Sigmoid colon (tissue), 7 donors: ENCODE data around the gene IL22RA2. TPM values are rescaled to one million over a fixed set of nuclear protein-coding genes. Genes with fewer than 3 reads are reported as not detected.

ENCODE experiments used
- DNase-seq: peaks from one replicate; pipeline ENCODE4 v3.0.0-alpha.2; 2019
- H3K27ac ChIP-seq, 4 donors: fragments of 200-600 bp; sonication (generic); one replicate each; pipeline ENCODE4 v1.5.1; 2016 to 2019; ENCODE audit warnings: mild to moderate bottlenecking in 1 of 4
- H3K27me3 ChIP-seq, 3 donors: fragments of 200-600 bp; sonication (generic); one replicate each; pipeline ENCODE4 v1.5.1; 2019; ENCODE audit warnings: mild to moderate bottlenecking in 1 of 3
- H3K36me3 ChIP-seq, 4 donors: fragments of 200-600 bp; sonication (generic); one replicate each; pipeline ENCODE4 v1.5.1; 2016 to 2019
- H3K4me1 ChIP-seq, 4 donors: fragments of 200-600 bp; sonication (generic); one replicate each; pipeline ENCODE4 v1.5.1; 2017 to 2019
- H3K4me3 ChIP-seq, 4 donors: fragments of 200-600 bp; sonication (generic); one replicate each; pipeline ENCODE4 v1.5.1; 2017 to 2019; ENCODE audit warnings: mild to moderate bottlenecking in 2 of 4, moderate library complexity in 1 of 4
- H3K9me3 ChIP-seq, 4 donors: fragments of 200-600 bp in 3 of 4; sonication (generic) in 3 of 4; one replicate each; pipeline versions ENCODE4 v1.5.1 to v1.6.1; 2013 to 2019
- EP300 ChIP-seq, 4 donors: sonication (generic); formaldehyde crosslinking; IDR thresholded peaks; one replicate each; pipeline ENCODE4 v1.6.1; 2017; ENCODE audit warnings: antibody characterized with exemption in 4 of 4
- POLR2A ChIP-seq, 2 donors: fragments of 450-650 bp; IDR thresholded peaks; one replicate each; pipeline ENCODE4 v1.6.1; 2016; ENCODE audit warnings: antibody characterized with exemption in 2 of 2, mild to moderate bottlenecking in 2 of 2, moderate library complexity in 2 of 2
- POLR2AphosphoS5 ChIP-seq, 4 donors: sonication (generic); formaldehyde crosslinking; IDR thresholded peaks; one replicate each; pipeline ENCODE4 v1.6.1; 2017; ENCODE audit warnings: antibody characterized with exemption in 4 of 4
- WGBS, 2 donors: extraction: QIAGEN DNeasy Blood & Tissue Kit; methylation state at CpG; one replicate each; pipeline ENCODE4 v1.1.7; 2013; 5-methylcytosine and 5-hydroxymethylcytosine counted together
- intact Hi-C: fragments of 100-400 bp; cut with DNase I; formaldehyde crosslinking; loops from one replicate; pipeline ENCODE4 v1.15.1; 2023
- polyA plus RNA-seq, 3 donors: library from polyadenylated mRNA; stranded (reverse); fragments of 200-250 nt; gene quantifications; one replicate each; pipeline ENCODE4 v1.2.3, GENCODE V29; 2013
- total RNA-seq, 4 donors: library from RNA; depleted of rRNA; stranded (reverse); fragments of >200 nt; gene quantifications; one replicate each; pipeline ENCODE4 v1.1.0, GENCODE V29; 2016
- TF ChIP-seq, protein P1 (sequence below), 4 experiments: fragments of 450-650 bp in 3 of 4; fragments of 200-600 bp in 1 of 4; IDR thresholded peaks; one replicate each; pipeline ENCODE4 v1.5.1; 2016 to 2019; ENCODE audit warnings: antibody characterized with exemption in 4 of 4, mild to moderate bottlenecking in 3 of 4, moderate library complexity in 2 of 4
- donor health status: healthy with polysubstance abuse.
- donor health status: Bipolar disorder and iron deficiency.
- donor health status: healthy.

The IL22RA2 gene, protein sequence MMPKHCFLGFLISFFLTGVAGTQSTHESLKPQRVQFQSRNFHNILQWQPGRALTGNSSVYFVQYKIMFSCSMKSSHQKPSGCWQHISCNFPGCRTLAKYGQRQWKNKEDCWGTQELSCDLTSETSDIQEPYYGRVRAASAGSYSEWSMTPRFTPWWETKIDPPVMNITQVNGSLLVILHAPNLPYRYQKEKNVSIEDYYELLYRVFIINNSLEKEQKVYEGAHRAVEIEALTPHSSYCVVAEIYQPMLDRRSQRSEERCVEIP
- total RNA-seq (not detected), polyA plus RNA-seq (under 1 TPM in 1 of 3 donors, not detected in 2; 0.35 TPM)

DNA sequence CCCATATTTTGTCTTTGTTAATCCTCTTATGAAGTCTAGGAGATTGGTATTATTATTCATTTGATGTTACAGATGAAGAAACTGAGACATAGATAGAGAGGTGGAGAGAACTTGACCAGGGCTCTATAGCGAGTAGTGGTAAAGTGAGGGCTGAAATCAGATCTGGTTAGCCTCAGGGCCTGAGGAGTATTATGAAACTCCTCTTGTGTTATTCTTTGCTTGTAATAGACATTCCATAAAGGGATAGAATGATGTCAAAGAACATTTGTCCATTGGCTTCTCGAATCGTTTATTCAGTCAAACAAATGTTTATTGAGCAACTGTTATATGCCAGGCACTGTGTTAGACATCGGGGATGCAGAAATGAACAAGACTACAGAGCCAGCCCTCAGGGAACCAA is at the start of gene IL22RA2:
TSS of gene IL22RA2 (minus strand) at position 144 of the 400 bp plus-strand sequence. CDS start 11,895 bp downstream, outside the sequence.
- no peaks in the 10 kb centered on the region for H3K4me1 ChIP-seq
- H3K36me3 ChIP-seq = no peaks in the 10 kb centered on the region
- intact Hi-C loops = no loop called here
- H3K4me3 ChIP-seq = no peak within 1 kb of the TSS
- WGBS, 2 donors = 93 to 95% methylated on average over 4 of the region's 4 CpGs
- H3K27ac ChIP-seq = no peak within 1 kb of the TSS
- DNase-seq = no peak
- TF ChIP-seq POLR2AphosphoS5 (IDR thresholded peaks at IDR 0.05) = no peak
- no peak for TF ChIP-seq POLR2A (IDR thresholded peaks at IDR 0.05)
- TF ChIP-seq, protein P1, sequence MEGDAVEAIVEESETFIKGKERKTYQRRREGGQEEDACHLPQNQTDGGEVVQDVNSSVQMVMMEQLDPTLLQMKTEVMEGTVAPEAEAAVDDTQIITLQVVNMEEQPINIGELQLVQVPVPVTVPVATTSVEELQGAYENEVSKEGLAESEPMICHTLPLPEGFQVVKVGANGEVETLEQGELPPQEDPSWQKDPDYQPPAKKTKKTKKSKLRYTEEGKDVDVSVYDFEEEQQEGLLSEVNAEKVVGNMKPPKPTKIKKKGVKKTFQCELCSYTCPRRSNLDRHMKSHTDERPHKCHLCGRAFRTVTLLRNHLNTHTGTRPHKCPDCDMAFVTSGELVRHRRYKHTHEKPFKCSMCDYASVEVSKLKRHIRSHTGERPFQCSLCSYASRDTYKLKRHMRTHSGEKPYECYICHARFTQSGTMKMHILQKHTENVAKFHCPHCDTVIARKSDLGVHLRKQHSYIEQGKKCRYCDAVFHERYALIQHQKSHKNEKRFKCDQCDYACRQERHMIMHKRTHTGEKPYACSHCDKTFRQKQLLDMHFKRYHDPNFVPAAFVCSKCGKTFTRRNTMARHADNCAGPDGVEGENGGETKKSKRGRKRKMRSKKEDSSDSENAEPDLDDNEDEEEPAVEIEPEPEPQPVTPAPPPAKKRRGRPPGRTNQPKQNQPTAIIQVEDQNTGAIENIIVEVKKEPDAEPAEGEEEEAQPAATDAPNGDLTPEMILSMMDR (IDR thresholded peaks at IDR 0.05) = no peak
- no peak for TF ChIP-seq EP300 (IDR thresholded peaks at IDR 0.05)
- H3K27me3 ChIP-seq = no peaks in the 10 kb centered on the region
- H3K9me3 ChIP-seq = no peaks in the 10 kb centered on the region

DNA sequence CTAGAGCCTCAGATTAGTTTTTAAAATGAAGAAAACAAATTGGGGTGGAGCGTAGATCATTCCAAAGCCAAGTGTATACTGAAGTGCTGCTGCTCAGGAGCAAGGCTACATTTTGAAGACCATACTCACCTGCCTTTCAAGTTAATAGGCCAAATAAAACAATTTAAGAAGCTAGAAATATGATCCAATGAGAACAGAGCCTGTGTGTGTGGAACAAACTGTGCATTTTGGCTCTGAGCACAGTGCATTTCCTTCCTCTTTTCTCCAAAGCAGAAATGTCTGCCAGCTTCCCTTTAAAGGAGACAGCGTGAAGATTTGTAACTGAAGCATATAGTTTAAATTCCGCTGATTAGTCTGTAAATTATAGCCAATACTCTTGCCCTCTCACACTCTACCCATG is 48.9 kb upstream of the IL22RA2 start:
- Histone ChIP-seq H3K27me3 (no peaks in the 10 kb centered on the region), H3K4me3 (no peak overlapping the region), H3K9me3 (no peaks in the 10 kb centered on the region), H3K36me3 (no peaks in the 10 kb centered on the region), H3K27ac (peak overlapping the region; percentile 35 to 56 (median 50)), H3K4me1 (peaks cover 0 to 18% (median 16%) of the 10 kb centered on the region in 4 donors)
- 57 to 64% methylated on average over 3 of the region's 3 CpGs for WGBS, 2 donors
- no peak for DNase-seq
- TF ChIP-seq POLR2AphosphoS5 (IDR thresholded peaks at IDR 0.05) (no peak), POLR2A (IDR thresholded peaks at IDR 0.05) (no peak), EP300 (IDR thresholded peaks at IDR 0.05) (no peak)
- TF ChIP-seq, protein P1 (IDR thresholded peaks at IDR 0.05) = no peak
- intact Hi-C loops = no loop called here

DNA sequence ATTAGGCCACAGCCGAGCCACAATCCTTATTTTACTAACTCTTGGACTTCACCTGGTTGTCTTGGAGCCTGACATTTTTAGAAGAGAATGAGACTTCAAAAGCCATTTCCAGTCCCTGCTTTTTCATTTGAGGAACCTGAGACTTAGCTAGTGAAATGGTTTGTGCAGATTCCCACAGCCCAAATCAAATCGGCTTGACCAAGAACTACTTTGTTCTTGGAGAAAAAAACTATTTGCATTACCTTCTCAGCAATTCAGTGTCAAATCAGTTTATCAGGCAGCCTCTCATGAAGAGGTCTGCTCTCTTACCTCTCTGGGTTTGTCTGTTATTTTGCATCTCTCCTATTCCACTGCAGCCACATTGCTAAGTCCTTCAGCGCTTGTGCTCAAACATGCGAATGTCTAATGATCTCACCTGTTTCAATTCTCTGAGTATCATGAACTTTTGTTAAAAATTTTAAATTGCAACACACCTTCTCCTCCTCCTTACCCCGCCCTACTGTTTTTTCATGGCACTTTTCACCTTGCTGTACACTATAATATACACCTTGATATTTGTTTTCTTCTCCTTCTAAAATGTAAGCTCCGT is 46.3 kb upstream of the IL22RA2 start:
- Histone ChIP-seq H3K4me1 (peaks cover 0 to 44% (median 37%) of the 10 kb centered on the region in 4 donors), H3K36me3 (no peaks in the 10 kb centered on the region), H3K27me3 (no peaks in the 10 kb centered on the region), H3K27ac (peak overlapping the region; percentile 94 to 97 (median 96)), H3K4me3 (peak overlapping the region; percentile 80 to 94 (median 84)), H3K9me3 (no peaks in the 10 kb centered on the region)
- TF ChIP-seq EP300 (IDR thresholded peaks at IDR 0.05) = no peak
- 28 to 58% methylated on average over 6 of the region's 6 CpGs for WGBS, 2 donors
- intact Hi-C loops = loop anchor here (10.0 kb wide), 1 partner anchor 655 kb away; no protein-coding TSS in a partner anchor
- no peak for DNase-seq

DNA sequence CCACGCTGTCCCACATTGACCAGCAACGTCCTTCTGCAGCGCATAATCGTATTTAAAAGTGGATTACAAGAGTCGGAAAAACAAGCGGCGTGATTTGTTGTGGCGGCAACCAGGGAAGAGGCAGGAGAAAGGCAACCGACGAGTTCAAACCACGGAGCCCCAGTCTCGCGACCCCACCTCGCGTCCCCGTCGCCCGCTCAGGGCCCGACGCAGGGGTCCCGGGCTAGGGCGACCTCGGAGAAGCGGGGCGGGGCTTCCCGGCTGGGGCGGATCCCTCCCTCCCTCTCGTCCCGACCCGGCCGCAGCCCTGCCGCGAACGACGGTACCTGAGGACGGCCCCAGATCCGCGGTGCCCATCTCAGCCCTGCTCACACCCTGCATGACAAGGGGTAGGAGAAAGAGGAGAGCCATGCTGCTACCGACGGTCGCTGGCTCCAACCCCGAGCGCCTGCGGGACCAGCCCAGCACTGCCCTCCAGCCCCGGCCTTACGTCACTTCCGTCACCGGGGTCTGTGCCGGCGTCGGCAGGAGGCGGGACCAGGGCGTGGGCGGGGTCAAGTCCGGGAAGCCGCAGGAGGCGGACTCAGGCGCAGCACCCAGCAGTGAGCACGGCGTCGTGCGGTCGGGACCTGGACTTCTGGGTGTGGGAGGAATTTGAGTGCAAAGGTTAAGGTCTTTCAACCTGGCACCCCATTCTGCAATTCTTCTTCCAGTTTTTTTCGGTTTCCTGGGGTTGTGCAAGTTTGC is 45.6 kb upstream of the IL22RA2 start, which contains the start of gene IFNGR1:
TSS of gene IFNGR1 (minus strand) at position 469 of the 747 bp plus-strand sequence. CDS start at position 411, 58 bp downstream.
- peak; percentile 98 for DNase-seq
- Histone ChIP-seq H3K4me1 (peaks cover 0 to 50% (median 42%) of the 10 kb centered on the region in 4 donors), H3K27ac (peak within 1 kb of the TSS; percentile 94 to 97 (median 96)), H3K27me3 (no peaks in the 10 kb centered on the region), H3K36me3 (no peaks in the 10 kb centered on the region), H3K4me3 (peak within 1 kb of the TSS; percentile 80 to 94 (median 84)), H3K9me3 (no peaks in the 10 kb centered on the region)
- TF ChIP-seq POLR2A (IDR thresholded peaks at IDR 0.05) = peak; percentile 94 to 96
- TF ChIP-seq, protein P1 (IDR thresholded peaks at IDR 0.05) = no peak
- TF ChIP-seq POLR2AphosphoS5 (IDR thresholded peaks at IDR 0.05) = peak; percentile 98 to 99 (median 99)
- peak in 1 of 4 donors; percentile 13 for TF ChIP-seq EP300 (IDR thresholded peaks at IDR 0.05)
- intact Hi-C loops = loop anchor here (10.0 kb wide), 1 partner anchor 656 kb away; no protein-coding TSS in a partner anchor
- 0% methylated on average over 64 of the region's 64 CpGs for WGBS, 2 donors
